Astrocyte of the cerebellum (primary cell): ENCODE data around the gene ALOX5AP.

ENCODE experiments used
- DNase-seq: peaks from one replicate; pipeline ENCODE4 v3.0.0-alpha.2; 2011; ENCODE audit warnings: low read depth
- H3K4me3 ChIP-seq: 2 replicates; pipeline ENCODE4 v1.5.1; 2011; ENCODE audit warnings: mild to moderate bottlenecking, low read depth, low read length, moderate library complexity
- in situ Hi-C: cut with HindIII; loops from 2 replicates; pipeline ENCODE4 v1.10.0; 2017; ENCODE audit warnings: low sequenced_read_pairs
- TF ChIP-seq, protein P1 (sequence below): IDR thresholded peaks from 2 replicates; pipeline ENCODE4 v1.5.1; 2012; ENCODE audit warnings: low read length, low read depth, moderate library complexity, mild to moderate bottlenecking; ENCODE audit errors: missing control alignments

Gene ALOX5AP

GRCh38 chr13:30704596-30704995, 30.7 kb upstream of the ALOX5AP start:
- DNase-seq, result no peak
- TF ChIP-seq, protein P1, sequence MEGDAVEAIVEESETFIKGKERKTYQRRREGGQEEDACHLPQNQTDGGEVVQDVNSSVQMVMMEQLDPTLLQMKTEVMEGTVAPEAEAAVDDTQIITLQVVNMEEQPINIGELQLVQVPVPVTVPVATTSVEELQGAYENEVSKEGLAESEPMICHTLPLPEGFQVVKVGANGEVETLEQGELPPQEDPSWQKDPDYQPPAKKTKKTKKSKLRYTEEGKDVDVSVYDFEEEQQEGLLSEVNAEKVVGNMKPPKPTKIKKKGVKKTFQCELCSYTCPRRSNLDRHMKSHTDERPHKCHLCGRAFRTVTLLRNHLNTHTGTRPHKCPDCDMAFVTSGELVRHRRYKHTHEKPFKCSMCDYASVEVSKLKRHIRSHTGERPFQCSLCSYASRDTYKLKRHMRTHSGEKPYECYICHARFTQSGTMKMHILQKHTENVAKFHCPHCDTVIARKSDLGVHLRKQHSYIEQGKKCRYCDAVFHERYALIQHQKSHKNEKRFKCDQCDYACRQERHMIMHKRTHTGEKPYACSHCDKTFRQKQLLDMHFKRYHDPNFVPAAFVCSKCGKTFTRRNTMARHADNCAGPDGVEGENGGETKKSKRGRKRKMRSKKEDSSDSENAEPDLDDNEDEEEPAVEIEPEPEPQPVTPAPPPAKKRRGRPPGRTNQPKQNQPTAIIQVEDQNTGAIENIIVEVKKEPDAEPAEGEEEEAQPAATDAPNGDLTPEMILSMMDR, result no peak
- in situ Hi-C loops, result no loop called here
- H3K4me3 ChIP-seq, result no peak overlapping the region

- TF ChIP-seq, protein P1, result no peak
- no peak overlapping the region for H3K4me3 ChIP-seq
- DNase-seq, result no peak
- in situ Hi-C loops, result no loop called here
These were observed 29.7 kb upstream of the ALOX5AP start for GRCh38 chr13:30705680-30706079.

- in situ Hi-C loops, result no loop called here
- no peak overlapping the region for H3K4me3 ChIP-seq
- no peak for DNase-seq
- TF ChIP-seq, protein P1, result no peak
These were observed 26.8 kb upstream of the ALOX5AP start for GRCh38 chr13:30708541-30708940.

- DNase-seq, result no peak
- no peak overlapping the region for H3K4me3 ChIP-seq
- in situ Hi-C loops, result no loop called here
- TF ChIP-seq, protein P1, result no peak
These were observed 24.9 kb upstream of the ALOX5AP start for GRCh38 chr13:30710442-30710841.

- TF ChIP-seq, protein P1, result no peak
- H3K4me3 ChIP-seq, result no peak overlapping the region
- in situ Hi-C loops, result no loop called here
- DNase-seq, result no peak
These were observed 24.0 kb upstream of the ALOX5AP start for GRCh38 chr13:30711375-30711774.

GRCh38 chr13:30711837-30712236, 23.5 kb upstream of the ALOX5AP start:
- TF ChIP-seq, protein P1, result no peak
- in situ Hi-C loops, result no loop called here
- no peak overlapping the region for H3K4me3 ChIP-seq
- no peak for DNase-seq
